ENCODE results near the gene DDX6. TPM values are rescaled to one million over a fixed set of nuclear protein-coding genes. Genes with fewer than 3 reads are reported as not detected.

Gene DDX6, protein sequence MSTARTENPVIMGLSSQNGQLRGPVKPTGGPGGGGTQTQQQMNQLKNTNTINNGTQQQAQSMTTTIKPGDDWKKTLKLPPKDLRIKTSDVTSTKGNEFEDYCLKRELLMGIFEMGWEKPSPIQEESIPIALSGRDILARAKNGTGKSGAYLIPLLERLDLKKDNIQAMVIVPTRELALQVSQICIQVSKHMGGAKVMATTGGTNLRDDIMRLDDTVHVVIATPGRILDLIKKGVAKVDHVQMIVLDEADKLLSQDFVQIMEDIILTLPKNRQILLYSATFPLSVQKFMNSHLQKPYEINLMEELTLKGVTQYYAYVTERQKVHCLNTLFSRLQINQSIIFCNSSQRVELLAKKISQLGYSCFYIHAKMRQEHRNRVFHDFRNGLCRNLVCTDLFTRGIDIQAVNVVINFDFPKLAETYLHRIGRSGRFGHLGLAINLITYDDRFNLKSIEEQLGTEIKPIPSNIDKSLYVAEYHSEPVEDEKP
- total RNA-seq (100 to 1,000 TPM; 146 to 206 (median 179) TPM), polyA plus RNA-seq (10 to 100 TPM; 36.3 to 42.1 (median 36.9) TPM)
- long read RNA-seq, donor 1, full-length matches to known transcripts = 9 of 9 reads
- long read RNA-seq, donor 1, partial matches to known transcripts = 0 of 9 reads
- long read RNA-seq, donor 1, other reads (novel, unspliced or antisense) = 0 of 9 reads
- long read RNA-seq, donor 2, full-length matches to known transcripts = 8 of 8 reads
- long read RNA-seq, donor 2, partial matches to known transcripts = 0 of 8 reads
- long read RNA-seq, donor 2, other reads (novel, unspliced or antisense) = 0 of 8 reads

GRCh38 chr11:118791111-118791960, at the start of gene DDX6:
Gene DDX6, minus strand, starts transcription at chr11:118791164. Its CDS starts 4,913 bp downstream, at chr11:118786251.
- Histone ChIP-seq H3K36me3 (peaks cover 0 to 6% (median 0%) of the 10 kb centered on the region in 6 donors), H3K9me3 (no peaks in the 10 kb centered on the region), H3K4me1 (peaks cover 25 to 60% (median 40%) of the 10 kb centered on the region in 6 donors), H3K27me3 (replicated peaks in 1 of 7) (no peaks in the 10 kb centered on the region), H3K4me3 (peak within 1 kb of the TSS; percentile 74 to 98 (median 88)), H3K27ac (peak within 1 kb of the TSS; percentile 99 to 100 (median 100))
- peak; percentile 99 for DNase-seq
- TF ChIP-seq POLR2AphosphoS5 (IDR thresholded peaks at IDR 0.05) (peak; percentile 86 to 95 (median 89)), POLR2A (IDR thresholded peaks at IDR 0.05) (peak; percentile 72 to 86 (median 81))
- TF ChIP-seq, protein P1, sequence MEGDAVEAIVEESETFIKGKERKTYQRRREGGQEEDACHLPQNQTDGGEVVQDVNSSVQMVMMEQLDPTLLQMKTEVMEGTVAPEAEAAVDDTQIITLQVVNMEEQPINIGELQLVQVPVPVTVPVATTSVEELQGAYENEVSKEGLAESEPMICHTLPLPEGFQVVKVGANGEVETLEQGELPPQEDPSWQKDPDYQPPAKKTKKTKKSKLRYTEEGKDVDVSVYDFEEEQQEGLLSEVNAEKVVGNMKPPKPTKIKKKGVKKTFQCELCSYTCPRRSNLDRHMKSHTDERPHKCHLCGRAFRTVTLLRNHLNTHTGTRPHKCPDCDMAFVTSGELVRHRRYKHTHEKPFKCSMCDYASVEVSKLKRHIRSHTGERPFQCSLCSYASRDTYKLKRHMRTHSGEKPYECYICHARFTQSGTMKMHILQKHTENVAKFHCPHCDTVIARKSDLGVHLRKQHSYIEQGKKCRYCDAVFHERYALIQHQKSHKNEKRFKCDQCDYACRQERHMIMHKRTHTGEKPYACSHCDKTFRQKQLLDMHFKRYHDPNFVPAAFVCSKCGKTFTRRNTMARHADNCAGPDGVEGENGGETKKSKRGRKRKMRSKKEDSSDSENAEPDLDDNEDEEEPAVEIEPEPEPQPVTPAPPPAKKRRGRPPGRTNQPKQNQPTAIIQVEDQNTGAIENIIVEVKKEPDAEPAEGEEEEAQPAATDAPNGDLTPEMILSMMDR (IDR thresholded peaks at IDR 0.05 in 8 of 11, conservative IDR thresholded peaks at IDR 0.05 in 3 of 11) = peak in 7 of 11 experiments; percentile 19 to 55 (median 44)
- intact Hi-C loops (cut with DNase I; ENCODE audit: low total_unique reads) = loop anchor here (5.0 kb wide), 1 partner anchor 101 kb away; no protein-coding TSS in a partner anchor
- 0 to 1% (median 1%) methylated on average over 25 to 81 of the region's 81 CpGs for WGBS, 5 donors

GRCh38 chr11:118838905-118839553, 48.1 kb upstream of the DDX6 start:
- no peak for DNase-seq
- no peaks in the 10 kb centered on the region for H3K36me3 ChIP-seq
- H3K27me3 ChIP-seq (replicated peaks in 1 of 7) = no peaks in the 10 kb centered on the region
- WGBS, 5 donors = 74 to 86% (median 79%) methylated on average over 4 of the region's 4 CpGs
- no peaks in the 10 kb centered on the region for H3K9me3 ChIP-seq
- peaks cover 3 to 43% (median 27%) of the 10 kb centered on the region in 6 donors for H3K4me1 ChIP-seq
- H3K4me3 ChIP-seq = no peak overlapping the region
- TF ChIP-seq POLR2A (IDR thresholded peaks at IDR 0.05) (no peak), POLR2AphosphoS5 (IDR thresholded peaks at IDR 0.05) (peak in 1 of 3 donors; percentile 27)
- TF ChIP-seq, protein P1 (IDR thresholded peaks at IDR 0.05 in 8 of 11, conservative IDR thresholded peaks at IDR 0.05 in 3 of 11) = no peak
- intact Hi-C loops (cut with DNase I; ENCODE audit: low total_unique reads) = no loop called here
- H3K27ac ChIP-seq = peak overlapping the region in 4 of 8 donors; percentile 40 to 64 (median 50)

- Histone ChIP-seq H3K27me3 (replicated peaks in 1 of 7) (no peaks in the 10 kb centered on the region), H3K9me3 (no peaks in the 10 kb centered on the region), H3K4me3 (no peak overlapping the region), H3K4me1 (peaks cover 5 to 51% (median 30%) of the 10 kb centered on the region in 6 donors), H3K36me3 (no peaks in the 10 kb centered on the region), H3K27ac (no peak overlapping the region)
- 72 to 81% (median 77%) methylated on average over 8 of the region's 8 CpGs for WGBS, 5 donors
- DNase-seq = no peak
- intact Hi-C loops (cut with DNase I; ENCODE audit: low total_unique reads) = no loop called here
- TF ChIP-seq POLR2AphosphoS5 (IDR thresholded peaks at IDR 0.05) = no peak
- TF ChIP-seq, protein P1 (IDR thresholded peaks at IDR 0.05 in 8 of 11, conservative IDR thresholded peaks at IDR 0.05 in 3 of 11) = no peak
- TF ChIP-seq POLR2A (IDR thresholded peaks at IDR 0.05) = no peak
Measured at GRCh38 chr11:118837868-118838267, 46.9 kb upstream of the DDX6 start.
